Stimulated activated memory B cell treated with anti-CD40 and anti-IgM and Interleukin-4, amounts not matched to agents 10 μg/mL and 1 μg/mL and 100 μg/mL, for 72 hours (primary cell): Measurements from ENCODE around the gene ATP5F1E.

ENCODE experiments used
- ATAC-seq: fragments of 150-1000 bp; cut with Tn5 transposase; 2 replicates; pipeline ENCODE4 v1.10.0; 2021
- H3K27ac Mint-ChIP-seq: one replicate; pipeline ENCODE4 v1.8.0; 2022; ENCODE audit warnings: mild to moderate bottlenecking, mixed read lengths
- H3K27me3 Mint-ChIP-seq: one replicate; pipeline ENCODE4 v1.8.0; 2022; ENCODE audit warnings: mixed read lengths
- H3K36me3 Mint-ChIP-seq: one replicate; pipeline ENCODE4 v1.8.0; 2022; ENCODE audit warnings: mixed read lengths
- H3K4me1 Mint-ChIP-seq: one replicate; pipeline ENCODE4 v1.8.0; 2022; ENCODE audit warnings: mixed read lengths
- H3K4me3 Mint-ChIP-seq: one replicate; pipeline ENCODE4 v1.8.0; 2022; ENCODE audit warnings: mild to moderate bottlenecking, moderate library complexity, mixed read lengths
- H3K9me3 Mint-ChIP-seq: one replicate; pipeline ENCODE4 v1.8.0; 2022; ENCODE audit warnings: mixed read lengths

The ATP5F1E gene

GRCh38 chr20:59032023-59032712 is at the start of gene ATP5F1E:
ATP5F1E (minus strand) TSS chr20:59032335; CDS start chr20:59032251, 84 bp downstream.
- no peaks in the 10 kb centered on the region for H3K27me3 Mint-ChIP-seq
- ATAC-seq: peak; percentile 99
- peaks cover 57% of the 10 kb centered on the region for H3K36me3 Mint-ChIP-seq
- peaks cover 34% of the 10 kb centered on the region for H3K4me1 Mint-ChIP-seq
- no peaks in the 10 kb centered on the region for H3K9me3 Mint-ChIP-seq
- H3K27ac Mint-ChIP-seq: peak within 1 kb of the TSS; percentile 96
- H3K4me3 Mint-ChIP-seq: peak within 1 kb of the TSS; percentile 98

- H3K4me3 Mint-ChIP-seq: no peak overlapping the region
- peaks cover 54% of the 10 kb centered on the region for H3K27me3 Mint-ChIP-seq
- H3K36me3 Mint-ChIP-seq: no peaks in the 10 kb centered on the region
- H3K27ac Mint-ChIP-seq: no peak overlapping the region
- H3K4me1 Mint-ChIP-seq: peaks cover 20% of the 10 kb centered on the region
- H3K9me3 Mint-ChIP-seq: no peaks in the 10 kb centered on the region
- ATAC-seq: no peak
Measured at GRCh38 chr20:59081036-59081435, 48.9 kb upstream of the ATP5F1E start.

GRCh38 chr20:59078231-59078630 is 46.1 kb upstream of the ATP5F1E start:
- Mint-ChIP-seq H3K36me3 (no peaks in the 10 kb centered on the region), H3K4me3 (no peak overlapping the region), H3K4me1 (peaks cover 39% of the 10 kb centered on the region), H3K9me3 (no peaks in the 10 kb centered on the region), H3K27ac (no peak overlapping the region), H3K27me3 (peaks cover 53% of the 10 kb centered on the region)
- no peak for ATAC-seq

- Mint-ChIP-seq H3K27ac (no peak overlapping the region), H3K4me3 (no peak overlapping the region), H3K4me1 (peaks cover 44% of the 10 kb centered on the region), H3K9me3 (no peaks in the 10 kb centered on the region), H3K36me3 (no peaks in the 10 kb centered on the region), H3K27me3 (peaks cover 50% of the 10 kb centered on the region)
- no peak for ATAC-seq
Measured at GRCh38 chr20:59077705-59078104, 45.6 kb upstream of the ATP5F1E start.

GRCh38 chr20:59075934-59076508 is 43.9 kb upstream of the ATP5F1E start:
- Mint-ChIP-seq H3K4me3 (no peak overlapping the region), H3K9me3 (no peaks in the 10 kb centered on the region), H3K36me3 (no peaks in the 10 kb centered on the region), H3K4me1 (peaks cover 61% of the 10 kb centered on the region), H3K27me3 (peaks cover 43% of the 10 kb centered on the region), H3K27ac (no peak overlapping the region)
- no peak for ATAC-seq

GRCh38 chr20:59074456-59074855 is 42.3 kb upstream of the ATP5F1E start:
- Mint-ChIP-seq H3K27me3 (peaks cover 30% of the 10 kb centered on the region), H3K4me1 (peaks cover 65% of the 10 kb centered on the region), H3K27ac (no peak overlapping the region), H3K9me3 (no peaks in the 10 kb centered on the region), H3K4me3 (no peak overlapping the region), H3K36me3 (no peaks in the 10 kb centered on the region)
- no peak for ATAC-seq

GRCh38 chr20:59073582-59073981 is 41.4 kb upstream of the ATP5F1E start:
- Mint-ChIP-seq H3K4me1 (peaks cover 70% of the 10 kb centered on the region), H3K36me3 (no peaks in the 10 kb centered on the region), H3K4me3 (no peak overlapping the region), H3K27me3 (peaks cover 30% of the 10 kb centered on the region), H3K27ac (no peak overlapping the region), H3K9me3 (no peaks in the 10 kb centered on the region)
- ATAC-seq: no peak

GRCh38 chr20:59071216-59071615 is 39.1 kb upstream of the ATP5F1E start:
- H3K4me3 Mint-ChIP-seq: no peak overlapping the region
- no peaks in the 10 kb centered on the region for H3K9me3 Mint-ChIP-seq
- peaks cover 15% of the 10 kb centered on the region for H3K27me3 Mint-ChIP-seq
- H3K36me3 Mint-ChIP-seq: no peaks in the 10 kb centered on the region
- ATAC-seq: peak; percentile 82
- H3K4me1 Mint-ChIP-seq: peaks cover 55% of the 10 kb centered on the region
- H3K27ac Mint-ChIP-seq: peak overlapping the region; percentile 21

GRCh38 chr20:59069026-59069425 is 36.9 kb upstream of the ATP5F1E start:
- no peaks in the 10 kb centered on the region for H3K36me3 Mint-ChIP-seq
- no peak overlapping the region for H3K4me3 Mint-ChIP-seq
- no peak overlapping the region for H3K27ac Mint-ChIP-seq
- ATAC-seq: no peak
- peaks cover 42% of the 10 kb centered on the region for H3K4me1 Mint-ChIP-seq
- no peaks in the 10 kb centered on the region for H3K9me3 Mint-ChIP-seq
- no peaks in the 10 kb centered on the region for H3K27me3 Mint-ChIP-seq

GRCh38 chr20:59068534-59068933 is 36.4 kb upstream of the ATP5F1E start:
- H3K27ac Mint-ChIP-seq: no peak overlapping the region
- peaks cover 38% of the 10 kb centered on the region for H3K4me1 Mint-ChIP-seq
- H3K4me3 Mint-ChIP-seq: no peak overlapping the region
- H3K27me3 Mint-ChIP-seq: no peaks in the 10 kb centered on the region
- no peaks in the 10 kb centered on the region for H3K36me3 Mint-ChIP-seq
- H3K9me3 Mint-ChIP-seq: no peaks in the 10 kb centered on the region
- ATAC-seq: no peak

- no peak overlapping the region for H3K4me3 Mint-ChIP-seq
- H3K27ac Mint-ChIP-seq: no peak overlapping the region
- no peak for ATAC-seq
- no peaks in the 10 kb centered on the region for H3K36me3 Mint-ChIP-seq
- H3K27me3 Mint-ChIP-seq: no peaks in the 10 kb centered on the region
- H3K4me1 Mint-ChIP-seq: peaks cover 8% of the 10 kb centered on the region
- H3K9me3 Mint-ChIP-seq: no peaks in the 10 kb centered on the region
Measured at GRCh38 chr20:59064214-59064722, 32.1 kb upstream of the ATP5F1E start.

- Mint-ChIP-seq H3K4me3 (no peak overlapping the region), H3K4me1 (peaks cover under 1% of the 10 kb centered on the region), H3K27ac (no peak overlapping the region), H3K9me3 (no peaks in the 10 kb centered on the region), H3K27me3 (no peaks in the 10 kb centered on the region), H3K36me3 (no peaks in the 10 kb centered on the region)
- ATAC-seq: no peak
Measured at GRCh38 chr20:59063358-59064213, 31.5 kb upstream of the ATP5F1E start.

- no peaks in the 10 kb centered on the region for H3K4me1 Mint-ChIP-seq
- H3K9me3 Mint-ChIP-seq: no peaks in the 10 kb centered on the region
- no peak overlapping the region for H3K4me3 Mint-ChIP-seq
- no peak overlapping the region for H3K27ac Mint-ChIP-seq
- ATAC-seq: no peak
- no peaks in the 10 kb centered on the region for H3K36me3 Mint-ChIP-seq
- no peaks in the 10 kb centered on the region for H3K27me3 Mint-ChIP-seq
Measured at GRCh38 chr20:59062081-59062480, 29.9 kb upstream of the ATP5F1E start.

GRCh38 chr20:59055302-59055701 is 23.2 kb upstream of the ATP5F1E start:
- Mint-ChIP-seq H3K9me3 (no peaks in the 10 kb centered on the region), H3K27me3 (peaks cover 15% of the 10 kb centered on the region), H3K4me1 (peaks cover 5% of the 10 kb centered on the region), H3K27ac (no peak overlapping the region), H3K4me3 (no peak overlapping the region), H3K36me3 (no peaks in the 10 kb centered on the region)
- no peak for ATAC-seq

- peaks cover 28% of the 10 kb centered on the region for H3K27me3 Mint-ChIP-seq
- no peaks in the 10 kb centered on the region for H3K36me3 Mint-ChIP-seq
- no peak overlapping the region for H3K27ac Mint-ChIP-seq
- no peaks in the 10 kb centered on the region for H3K9me3 Mint-ChIP-seq
- ATAC-seq: no peak
- peaks cover 10% of the 10 kb centered on the region for H3K4me1 Mint-ChIP-seq
- no peak overlapping the region for H3K4me3 Mint-ChIP-seq
Measured at GRCh38 chr20:59051666-59052185, 19.6 kb upstream of the ATP5F1E start.
